GM19099 (cell line): ENCODE data around the gene ANKS1A.

Source experiments
- POLR2A ChIP-seq: IDR thresholded peaks from 3 replicates; pipeline ENCODE4 v1.6.1; 2011; ENCODE audit warnings: low read depth; ENCODE audit not compliant: insufficient read length; ENCODE audit errors: extremely low read depth

The ANKS1A gene

DNA sequence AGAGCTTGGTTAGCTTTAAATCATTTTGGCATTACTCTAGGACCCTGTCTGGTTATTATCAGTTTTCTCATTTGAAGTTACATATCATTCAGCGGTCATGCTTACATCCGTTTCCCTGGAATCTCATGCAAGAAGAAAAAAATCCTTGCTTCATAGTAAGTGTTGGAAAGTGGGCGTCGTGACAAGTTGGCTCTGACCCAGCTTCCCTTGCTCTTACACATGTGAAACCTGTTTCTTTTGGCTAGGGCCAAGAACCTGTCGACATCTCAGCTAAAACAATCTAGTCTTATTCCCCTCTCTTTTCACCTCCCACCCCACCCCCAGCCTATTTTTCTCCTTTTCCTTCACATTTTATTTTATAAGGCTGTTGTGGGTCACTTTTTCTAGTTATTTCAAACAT is 45.5 kb downstream of the ANKS1A start:
- no peak for TF ChIP-seq POLR2A

DNA sequence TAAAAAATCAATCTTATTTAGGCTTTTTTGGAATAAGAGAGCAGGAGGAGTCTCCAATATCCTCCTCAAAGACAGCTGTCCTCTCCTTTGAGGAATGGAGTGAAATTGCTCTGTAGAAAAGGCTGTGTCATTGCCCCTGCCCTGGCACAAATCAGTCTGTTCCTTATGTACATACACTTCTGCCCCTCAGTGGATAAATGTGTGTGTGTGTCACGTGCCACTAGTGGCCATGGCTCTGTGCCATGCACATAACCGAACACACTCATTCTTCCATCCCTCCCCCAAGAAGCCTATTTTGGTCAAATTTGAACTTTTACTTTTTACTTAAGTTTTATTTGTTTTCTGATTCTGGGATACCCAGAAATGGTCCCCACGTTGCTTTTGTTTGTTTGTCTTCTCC is 49.2 kb downstream of the ANKS1A start:
- TF ChIP-seq POLR2A = no peak

DNA sequence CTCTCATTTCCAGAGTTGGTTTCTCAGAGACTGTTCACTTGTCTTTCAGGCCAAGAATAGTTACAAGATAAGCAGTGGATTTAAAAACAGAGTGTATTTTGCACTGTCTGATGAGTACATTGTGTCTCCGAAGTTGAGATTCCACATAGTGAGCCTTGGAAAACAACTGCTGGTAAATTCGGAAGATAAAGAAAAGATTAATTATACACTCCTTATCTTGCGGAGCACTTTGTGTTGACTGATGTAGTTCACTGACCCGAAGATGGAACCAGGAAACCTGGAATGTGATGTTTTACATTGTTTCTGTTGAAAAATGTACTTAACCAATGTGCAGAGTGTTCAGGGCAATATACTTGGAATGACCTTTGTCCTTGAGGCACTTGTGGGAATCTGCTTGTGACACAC is 51.0 kb downstream of the ANKS1A start:
- no peak for TF ChIP-seq POLR2A

DNA sequence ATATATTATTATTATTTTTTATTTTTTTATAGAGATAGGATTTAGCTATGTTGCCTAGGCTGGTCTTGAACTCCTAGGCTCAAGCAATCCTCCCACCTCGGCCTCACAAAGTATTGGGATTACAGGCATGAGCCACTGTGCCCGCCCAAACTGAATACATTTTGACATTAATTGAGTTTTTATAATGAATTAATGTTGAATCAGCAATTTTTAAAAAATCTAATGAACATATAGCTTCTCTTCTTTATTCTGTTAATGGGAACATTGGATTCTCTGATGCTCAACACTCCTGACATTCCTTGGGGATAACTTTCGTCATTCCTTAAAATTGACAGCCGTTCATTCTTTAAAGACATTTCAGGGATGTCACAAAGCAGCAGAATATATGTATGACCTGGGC is 52.4 kb downstream of the ANKS1A start:
- TF ChIP-seq POLR2A = no peak

DNA sequence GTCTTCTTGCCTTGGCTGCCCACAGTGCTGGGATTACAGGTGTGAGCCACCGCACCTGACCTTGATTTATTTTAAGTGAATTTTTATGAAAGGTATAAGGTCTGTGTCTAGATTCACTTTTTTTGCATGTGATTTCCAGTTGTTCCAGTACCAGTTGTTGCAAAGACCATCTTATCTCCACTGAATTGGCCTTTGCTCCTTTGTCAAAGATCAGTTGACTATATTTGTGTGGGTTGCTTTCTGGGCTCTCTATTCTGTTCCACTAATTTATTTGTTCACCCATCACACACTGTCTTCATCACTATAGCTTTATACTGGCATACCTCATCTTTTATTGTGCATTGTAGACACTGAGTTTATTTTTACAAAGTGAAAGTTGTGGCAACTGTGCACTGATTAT is 56.3 kb downstream of the ANKS1A start:
- no peak for TF ChIP-seq POLR2A

DNA sequence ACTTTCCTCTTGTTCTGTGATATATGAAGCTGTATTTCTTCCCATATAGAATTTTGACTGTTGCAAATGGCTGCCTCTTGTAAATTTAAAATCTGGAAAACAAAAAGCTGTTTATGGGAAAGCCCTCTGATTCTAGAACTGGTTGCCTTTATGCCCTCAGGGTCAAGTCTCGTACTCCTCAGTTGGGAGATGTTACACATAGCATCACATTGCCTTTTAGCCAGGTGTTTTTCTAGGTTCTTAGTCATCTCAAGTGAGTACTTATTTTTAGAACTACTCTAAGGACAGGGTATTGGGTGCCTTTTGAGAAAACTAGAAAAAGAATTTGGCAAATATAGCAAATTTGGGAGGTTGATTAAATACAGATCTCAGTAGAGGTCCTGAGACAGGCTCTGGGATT is 58.5 kb downstream of the ANKS1A start:
- TF ChIP-seq POLR2A = no peak

DNA sequence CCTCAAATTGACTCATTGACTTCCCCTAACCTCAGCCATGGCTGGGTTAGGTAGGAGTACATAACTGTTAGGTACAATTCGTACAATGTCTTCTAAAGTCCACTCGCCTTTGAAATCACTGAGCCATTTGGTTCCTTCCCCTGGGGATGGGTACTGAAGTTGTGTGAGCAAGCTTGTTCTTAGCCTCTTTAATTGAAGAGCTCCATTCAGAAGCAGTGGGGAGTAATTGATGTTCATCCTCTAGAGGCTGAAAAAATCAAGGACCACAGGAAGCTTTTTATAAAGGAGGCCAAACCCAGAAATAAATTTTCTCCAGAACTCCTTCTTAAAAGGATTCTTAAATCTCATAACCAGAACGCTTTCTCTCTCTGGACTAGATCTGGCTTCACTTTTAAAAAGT is 60.6 kb downstream of the ANKS1A start:
- no peak for TF ChIP-seq POLR2A

DNA sequence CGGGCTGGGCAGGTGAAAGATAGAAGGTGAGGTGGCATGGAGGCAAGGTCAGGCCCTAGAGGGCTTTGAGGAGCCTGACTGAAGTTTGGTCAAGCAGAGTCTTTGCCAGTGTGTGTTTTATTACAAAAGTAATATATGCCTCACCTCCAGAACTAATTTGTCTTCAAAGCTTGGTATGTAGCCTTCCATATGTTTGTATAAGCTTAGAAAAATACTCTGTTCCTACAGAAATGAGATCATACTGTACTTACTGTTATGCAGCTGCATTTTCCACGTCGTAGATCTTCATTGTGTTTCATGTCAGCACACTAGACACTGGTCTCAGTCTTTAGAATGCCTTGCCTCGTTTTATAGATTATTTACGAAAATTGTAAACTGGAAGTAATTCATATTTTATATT is 61.8 kb downstream of the ANKS1A start:
- no peak for TF ChIP-seq POLR2A

DNA sequence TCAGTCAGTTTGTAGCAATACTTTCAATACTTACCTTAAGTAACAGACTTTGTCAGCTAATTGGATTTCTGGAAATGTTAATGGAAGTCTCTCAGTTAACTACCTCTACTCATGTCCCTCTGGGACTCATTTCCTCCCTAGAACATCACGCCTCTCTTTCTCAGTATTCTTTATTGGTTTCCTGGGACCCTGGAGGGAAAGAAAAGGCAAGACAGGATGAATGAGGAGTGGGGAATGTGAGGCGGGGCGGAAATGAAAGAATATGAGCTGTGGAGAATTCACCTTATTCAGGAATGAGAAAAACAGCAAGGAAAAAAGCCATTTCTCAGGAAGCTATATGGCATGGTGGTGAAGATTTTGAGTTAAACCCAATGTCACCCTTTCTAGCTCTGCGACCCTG is 62.7 kb downstream of the ANKS1A start:
- no peak for TF ChIP-seq POLR2A

DNA sequence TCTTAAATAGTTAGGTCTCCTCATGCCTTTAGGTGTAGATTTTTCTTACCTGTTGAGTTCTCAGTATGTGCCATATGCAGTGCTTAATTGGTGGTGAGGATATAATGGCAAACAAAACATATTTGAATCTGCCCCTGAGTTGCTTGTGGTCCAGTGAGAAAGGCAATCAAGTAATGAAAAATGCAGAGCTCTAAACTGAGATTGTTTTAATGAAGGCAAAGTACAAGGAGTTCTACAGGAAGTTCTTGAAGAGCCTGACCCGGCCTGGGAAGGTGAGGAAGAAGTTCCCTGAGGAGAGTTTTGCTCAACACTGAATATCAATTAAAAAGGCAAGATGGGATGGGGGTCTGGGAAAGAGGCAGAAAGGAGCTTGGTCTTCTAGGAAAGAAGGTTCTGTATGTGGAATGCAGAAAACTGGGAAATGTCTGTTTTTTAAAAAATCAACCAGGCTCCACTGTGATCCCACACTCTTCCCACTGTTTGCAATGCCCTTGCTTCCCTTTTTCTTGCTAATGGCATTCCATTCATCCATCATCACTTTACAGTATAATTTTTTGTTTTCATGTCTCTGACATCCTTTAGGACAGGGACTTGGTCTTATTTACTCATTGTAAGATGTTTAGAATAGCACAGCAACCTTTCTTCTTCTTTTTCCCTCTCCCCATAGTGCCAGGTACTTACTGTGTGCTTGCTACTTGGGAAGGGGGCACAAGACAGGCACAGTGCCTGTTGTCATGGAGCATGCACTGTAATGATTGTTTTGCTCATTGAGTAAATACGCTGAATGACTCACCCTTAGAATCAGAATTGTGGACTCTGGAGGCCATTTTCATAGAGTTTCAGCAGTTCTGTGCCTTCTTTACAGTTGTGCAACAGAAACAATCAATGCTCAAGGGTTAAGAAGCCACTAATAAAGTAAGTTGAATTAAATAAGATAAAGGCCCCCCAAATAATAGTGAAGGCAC is 64.3 kb downstream of the ANKS1A start:
- no peak for TF ChIP-seq POLR2A

DNA sequence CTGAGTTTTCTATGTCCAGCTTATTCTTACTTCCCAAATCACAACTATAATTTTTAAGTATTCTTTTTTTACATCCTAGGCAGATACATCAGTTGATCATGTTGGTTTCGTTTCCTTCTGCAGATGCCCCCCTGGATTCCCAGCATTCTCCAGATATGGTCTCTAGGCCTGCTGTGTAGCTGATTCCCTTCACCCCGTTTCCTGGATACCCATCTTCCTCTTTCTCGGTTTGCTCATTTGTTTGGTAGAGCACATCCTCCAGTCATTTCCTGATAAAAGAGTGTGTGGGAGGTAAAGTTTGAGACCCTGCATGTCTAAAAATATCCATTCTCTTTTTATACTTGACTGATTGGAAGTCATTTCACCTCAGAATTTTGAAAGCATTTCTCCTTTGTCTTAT is 66.4 kb downstream of the ANKS1A start:
- TF ChIP-seq POLR2A = no peak

DNA sequence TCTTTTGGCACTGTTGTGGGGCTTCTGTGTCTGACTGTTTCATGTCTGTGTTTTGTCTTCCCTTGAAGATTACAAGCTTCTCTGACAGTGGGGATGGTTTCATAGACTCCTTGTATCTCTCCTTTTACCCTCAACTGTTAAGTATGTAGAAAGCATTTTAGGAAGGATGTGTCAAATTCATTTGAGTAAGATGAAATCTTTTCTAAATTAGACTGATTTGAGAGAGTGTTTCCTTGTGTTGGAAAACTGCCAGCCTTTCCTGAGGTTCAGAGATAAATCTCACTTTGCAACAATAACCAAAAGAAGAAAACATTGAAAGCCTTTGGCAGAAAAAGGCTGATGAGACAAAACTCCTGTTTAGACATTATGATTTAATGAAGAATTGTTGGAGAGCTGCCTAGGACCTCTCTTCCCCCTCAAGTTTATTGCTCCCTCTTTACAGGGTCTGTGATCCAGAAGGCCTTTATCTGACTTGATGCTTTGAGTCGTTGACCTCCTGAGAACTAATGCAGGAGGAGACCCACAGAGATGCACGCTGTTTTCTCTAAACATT is 68.3 kb downstream of the ANKS1A start:
- TF ChIP-seq POLR2A = no peak

DNA sequence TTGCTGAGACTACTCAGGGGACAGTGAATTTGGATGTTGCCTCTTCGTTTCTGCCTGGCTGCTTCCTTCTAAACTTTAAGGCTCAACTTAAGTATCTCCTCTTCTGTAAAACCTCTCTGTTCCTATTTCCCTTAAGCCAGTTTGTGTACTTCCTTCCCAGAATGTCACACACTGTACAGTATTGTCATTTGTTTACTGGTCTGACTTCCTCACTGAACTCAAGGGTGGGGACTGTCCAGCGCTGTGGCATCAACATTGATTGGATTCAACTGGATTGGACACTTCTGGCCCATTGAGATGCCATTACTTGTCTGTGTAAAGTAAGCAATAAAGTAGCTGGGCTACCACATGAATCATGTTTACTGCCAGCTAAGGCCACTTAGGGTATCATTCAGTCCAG is 69.7 kb downstream of the ANKS1A start:
- no peak for TF ChIP-seq POLR2A

DNA sequence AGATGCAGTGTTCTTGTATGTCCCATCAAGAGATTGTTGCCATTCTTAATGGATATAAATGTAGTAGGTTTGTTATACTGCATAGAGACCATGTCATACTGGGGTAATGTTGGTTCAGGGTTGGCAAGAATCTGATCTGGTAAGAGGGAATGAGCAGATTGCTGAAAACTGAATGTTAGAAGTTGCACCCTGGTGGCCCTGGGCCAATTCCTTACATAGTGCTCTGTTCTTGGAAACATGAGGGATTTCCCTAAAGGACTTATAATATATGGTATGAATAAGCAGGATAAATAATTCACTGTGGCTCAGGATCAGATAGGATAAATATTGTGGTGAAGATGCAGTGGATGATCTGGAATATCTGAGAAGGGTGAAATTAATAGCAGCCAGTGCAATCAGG is 70.2 kb downstream of the ANKS1A start:
- no peak for TF ChIP-seq POLR2A

DNA sequence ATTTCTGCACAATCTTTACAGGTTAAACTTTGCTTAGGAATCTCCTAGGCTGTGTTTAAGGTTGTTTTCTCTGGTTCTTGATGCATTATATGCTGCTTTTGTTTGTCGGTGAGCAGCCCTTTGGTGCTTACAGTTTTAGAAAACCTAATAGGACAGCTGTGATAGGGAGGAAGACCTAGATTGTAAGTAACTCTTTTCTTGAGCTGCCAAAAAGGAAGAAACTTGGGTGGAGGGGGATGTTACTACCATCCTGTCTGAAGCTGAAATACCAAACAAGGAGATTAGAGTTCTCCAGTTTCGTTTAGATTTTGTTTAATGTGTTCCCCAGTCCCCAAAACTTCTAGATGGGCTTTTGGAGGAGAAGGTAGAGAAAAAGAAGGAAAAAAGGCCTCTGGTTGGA is 72.0 kb downstream of the ANKS1A start:
- no peak for TF ChIP-seq POLR2A

DNA sequence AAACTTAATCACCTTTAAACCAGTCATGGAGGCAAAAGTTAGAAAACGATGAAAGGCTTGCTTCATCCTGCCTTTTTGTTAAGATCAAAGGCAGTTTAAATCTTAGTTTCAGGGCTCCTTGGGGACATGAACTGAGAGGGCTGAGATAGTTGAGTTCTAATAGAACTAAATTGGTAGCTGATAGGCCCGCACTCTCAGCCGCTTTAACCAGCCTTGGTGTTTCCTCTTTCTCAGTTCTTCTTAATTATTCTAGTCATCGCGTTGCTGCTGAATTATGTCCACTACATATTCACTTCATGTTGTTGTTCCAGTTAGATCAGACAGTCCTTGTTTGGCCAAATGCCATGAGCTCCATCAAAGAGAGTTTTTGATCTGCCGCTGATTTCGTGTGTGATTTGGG is 72.5 kb downstream of the ANKS1A start:
- TF ChIP-seq POLR2A = no peak
